Thoracic aorta (tissue), 2 donors: ENCODE measurements around the gene NDRG3. TPM values are rescaled to one million over a fixed set of nuclear protein-coding genes. Genes with fewer than 3 reads are reported as not detected.

ENCODE experiments used
- ATAC-seq: fragments of 150-250 bp; one replicate; pipeline ENCODE4 v1.8.0; 2017; ENCODE audit warnings: low read depth; ENCODE audit not compliant: insufficient number of reproducible peaks, low FRiP score
- DNase-seq: peaks from one replicate; pipeline ENCODE4 v3.0.0-alpha.2; 2020; ENCODE audit warnings: low spot score
- H3K27ac ChIP-seq, 2 donors: fragments of 200-600 bp; sonication (generic); 1 replicate in 1 of 2; 2 replicates in 1 of 2; pipeline ENCODE4 v1.5.1; 2016; ENCODE audit warnings: mild to moderate bottlenecking in 2 of 2, moderate library complexity in 2 of 2
- H3K27me3 ChIP-seq: fragments of 200-600 bp; sonication (generic); replicated peaks from 2 replicates; pipeline ENCODE4 v1.6.0; 2016; ENCODE audit warnings: mild to moderate bottlenecking; ENCODE audit not compliant: insufficient read depth
- H3K36me3 ChIP-seq: fragments of 200-600 bp; sonication (generic); one replicate; pipeline ENCODE4 v1.5.1; 2016
- H3K4me1 ChIP-seq, 2 donors: fragments of 200-600 bp; sonication (generic); 1 replicate in 1 of 2; 2 replicates in 1 of 2; pipeline versions ENCODE4 v1.5.1 to v1.6.0; 2016; ENCODE audit warnings: low read depth in 2 of 2, mild to moderate bottlenecking in 1 of 2; ENCODE audit not compliant: control insufficient read depth in 1 of 2
- H3K4me3 ChIP-seq: fragments of 200-600 bp; sonication (generic); 2 replicates; pipeline ENCODE4 v1.5.1; 2016; ENCODE audit warnings: mild to moderate bottlenecking
- H3K9me3 ChIP-seq: fragments of 200-600 bp; sonication (generic); 2 replicates; pipeline ENCODE4 v1.5.1; 2016
- CTCF ChIP-seq: fragments of 200-600 bp; sonication (generic); IDR thresholded peaks from one replicate; pipeline ENCODE4 v1.5.1; 2019; ENCODE audit warnings: antibody characterized with exemption
- total RNA-seq, 2 donors: library from RNA; depleted of rRNA; stranded (reverse); fragments of >200 nt; gene quantifications; one replicate each; pipeline versions ENCODE4 v1.1.0 to v1.2.3, GENCODE V29; 2016

The NDRG3 gene
- total RNA-seq, 2 donors from 2014 or later = 50.9 to 57.7 TPM

DNA sequence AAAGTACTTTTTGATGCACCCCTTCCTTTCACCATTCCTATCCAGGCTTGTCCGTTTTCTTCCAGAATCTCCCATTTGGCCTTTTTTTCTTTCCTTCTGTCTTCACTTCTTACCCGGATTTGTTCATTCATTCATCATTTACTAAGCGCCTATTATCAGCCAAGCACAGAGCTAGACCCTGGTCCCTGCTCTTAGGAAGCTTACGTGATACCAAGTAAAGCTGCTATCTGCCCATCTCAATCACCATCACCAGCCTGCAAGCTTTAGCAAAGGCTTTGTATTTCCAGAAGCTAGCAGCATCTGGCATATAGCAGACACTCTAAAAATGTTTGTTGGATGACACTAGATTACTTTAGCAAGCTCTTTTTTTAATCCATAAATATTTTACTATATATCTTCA lies 4.8 kb downstream of the NDRG3 start:
- Histone ChIP-seq H3K36me3 (no peaks in the 10 kb centered on the region), H3K27me3 (no peaks in the 10 kb centered on the region), H3K9me3 (no peaks in the 10 kb centered on the region), H3K4me3 (no peak overlapping the region), H3K27ac (no peak overlapping the region), H3K4me1 (peaks cover 7 to 21% of the 10 kb centered on the region in 2 donors)
- ATAC-seq = no peak
- no peak for DNase-seq
- TF ChIP-seq CTCF = no peak

GRCh38 chr20:36737183-36737499 lies 8.7 kb downstream of the NDRG3 start:
- Histone ChIP-seq H3K27ac (no peak overlapping the region), H3K4me1 (peaks cover 0 to 6% of the 10 kb centered on the region in 2 donors), H3K4me3 (no peak overlapping the region), H3K9me3 (no peaks in the 10 kb centered on the region), H3K27me3 (no peaks in the 10 kb centered on the region), H3K36me3 (no peaks in the 10 kb centered on the region)
- ATAC-seq = no peak
- no peak for DNase-seq
- no peak for TF ChIP-seq CTCF

DNA sequence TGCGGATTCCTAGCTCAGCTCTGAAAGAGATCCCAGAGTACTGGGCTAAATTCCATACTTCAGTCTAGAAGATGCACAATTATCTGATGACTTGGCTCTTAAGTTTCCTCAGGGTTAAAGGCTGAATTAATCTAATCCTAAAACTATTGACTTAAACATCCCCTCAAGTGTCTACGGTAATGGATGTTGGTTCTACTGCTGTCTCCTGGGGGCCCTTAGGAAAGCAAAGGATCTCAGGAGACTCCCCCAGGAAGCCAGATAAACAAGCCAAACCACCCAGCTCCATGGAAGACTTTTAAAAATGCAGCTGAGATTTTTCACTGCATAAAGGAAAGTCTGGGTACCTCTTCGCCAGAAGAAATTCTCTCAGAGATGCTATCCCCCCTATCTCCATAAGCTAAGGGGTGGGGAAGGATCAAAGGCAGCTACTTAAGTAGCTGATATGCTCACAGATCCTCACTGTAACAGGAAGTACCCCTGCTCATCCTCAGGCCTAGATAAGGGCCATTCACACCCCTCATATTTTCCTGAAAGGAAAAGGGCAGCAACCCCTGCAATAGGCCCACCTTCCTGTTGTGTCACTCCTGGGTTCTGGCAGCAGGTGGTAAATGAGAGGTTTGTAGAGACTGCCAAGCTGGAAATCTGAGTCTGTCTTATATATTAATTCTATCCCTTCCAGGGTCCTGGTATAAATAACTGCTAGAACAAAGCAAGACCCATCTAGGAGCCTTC lies 9.3 kb downstream of the NDRG3 start:
- no peaks in the 10 kb centered on the region for H3K9me3 ChIP-seq
- no peak overlapping the region for H3K4me3 ChIP-seq
- H3K4me1 ChIP-seq = peaks cover 0 to 6% of the 10 kb centered on the region in 2 donors
- H3K27ac ChIP-seq = no peak overlapping the region
- no peaks in the 10 kb centered on the region for H3K27me3 ChIP-seq
- TF ChIP-seq CTCF = no peak
- H3K36me3 ChIP-seq = no peaks in the 10 kb centered on the region
- ATAC-seq = no peak
- no peak for DNase-seq

GRCh38 chr20:36732456-36732855 lies 13.4 kb downstream of the NDRG3 start:
- Histone ChIP-seq H3K4me1 (peaks cover 0 to 6% of the 10 kb centered on the region in 2 donors), H3K4me3 (no peak overlapping the region), H3K27ac (no peak overlapping the region), H3K27me3 (no peaks in the 10 kb centered on the region), H3K36me3 (no peaks in the 10 kb centered on the region), H3K9me3 (no peaks in the 10 kb centered on the region)
- no peak for TF ChIP-seq CTCF
- DNase-seq (no peak), ATAC-seq (no peak)

DNA sequence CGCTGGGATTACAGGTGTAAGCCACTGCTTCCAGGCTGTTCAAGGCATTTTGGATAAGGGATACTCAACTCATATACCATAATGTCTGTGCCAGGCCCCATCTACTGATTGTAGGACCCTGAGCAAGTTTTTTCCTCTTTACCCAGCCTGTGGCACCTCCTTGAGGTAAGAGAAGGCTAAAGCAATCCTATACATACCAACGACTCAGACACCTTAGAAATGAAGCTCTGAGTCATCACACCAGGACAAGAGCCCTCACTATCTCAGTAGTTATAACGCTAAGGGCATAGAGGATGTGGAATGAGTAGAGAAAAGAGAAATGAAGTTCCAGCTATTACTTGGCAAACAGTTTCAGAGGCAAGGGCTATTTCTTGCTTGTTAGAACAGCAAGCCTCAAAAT lies 16.9 kb downstream of the NDRG3 start:
- Histone ChIP-seq H3K27ac (no peak overlapping the region), H3K4me1 (peaks cover 8 to 27% of the 10 kb centered on the region in 2 donors), H3K4me3 (no peak overlapping the region), H3K9me3 (no peaks in the 10 kb centered on the region), H3K36me3 (no peaks in the 10 kb centered on the region), H3K27me3 (no peaks in the 10 kb centered on the region)
- no peak for ATAC-seq
- no peak for TF ChIP-seq CTCF
- DNase-seq = no peak
